Ecto neural progenitor cell (in vitro differentiated cells): ENCODE measurements around the gene RPTOR.

Source experiments
- DNase-seq: peaks from one replicate; pipeline ENCODE4 v3.0.0-alpha.2; 2018; ENCODE audit warnings: low spot score

Gene RPTOR

GRCh38 chr17:80768389-80768788 lies 223.8 kb downstream of the RPTOR start:
- no peak for DNase-seq

GRCh38 chr17:80768936-80769335 lies 224.3 kb downstream of the RPTOR start:
- no peak for DNase-seq

- DNase-seq, result no peak
Measured at GRCh38 chr17:80769516-80769915, 224.9 kb downstream of the RPTOR start.

- no peak for DNase-seq
Measured at GRCh38 chr17:80769936-80770625, 225.4 kb downstream of the RPTOR start.

GRCh38 chr17:80770881-80771611 lies 226.4 kb downstream of the RPTOR start:
- no peak for DNase-seq

GRCh38 chr17:80771612-80772005 lies 227.0 kb downstream of the RPTOR start:
- no peak for DNase-seq

- no peak for DNase-seq
Measured at GRCh38 chr17:80772906-80773242, 228.2 kb downstream of the RPTOR start.

- no peak for DNase-seq
Measured at GRCh38 chr17:80773243-80773991, 228.8 kb downstream of the RPTOR start.

GRCh38 chr17:80774146-80774545 lies 229.5 kb downstream of the RPTOR start:
- no peak for DNase-seq

GRCh38 chr17:80774643-80775281 lies 230.1 kb downstream of the RPTOR start:
- DNase-seq, result no peak

GRCh38 chr17:80775863-80776262 lies 231.2 kb downstream of the RPTOR start:
- DNase-seq, result no peak

GRCh38 chr17:80777274-80777673 lies 232.6 kb downstream of the RPTOR start:
- no peak for DNase-seq

- DNase-seq, result no peak
Measured at GRCh38 chr17:80778716-80779115, 234.1 kb downstream of the RPTOR start.

GRCh38 chr17:80779336-80779735 lies 234.7 kb downstream of the RPTOR start:
- no peak for DNase-seq

- DNase-seq, result no peak
Measured at GRCh38 chr17:80779961-80780380, 235.3 kb downstream of the RPTOR start.

GRCh38 chr17:80780381-80781198 lies 236.0 kb downstream of the RPTOR start:
- peak; percentile 54 for DNase-seq

- no peak for DNase-seq
Measured at GRCh38 chr17:80781211-80781610, 236.6 kb downstream of the RPTOR start.

GRCh38 chr17:80781807-80782277 lies 237.2 kb downstream of the RPTOR start:
- DNase-seq, result peak; percentile 59

GRCh38 chr17:80782536-80783427 lies 238.1 kb downstream of the RPTOR start:
- DNase-seq, result peak; percentile 47

- DNase-seq, result no peak
Measured at GRCh38 chr17:80783486-80783885, 238.8 kb downstream of the RPTOR start.
